Mesenchymal stem cell (in vitro differentiated cells and primary cell): Measurements from ENCODE around the gene ENG.

ENCODE experiments used
- DNase-seq: peaks from one replicate; pipeline ENCODE4 v3.0.0-alpha.2; 2013
- H2AFZ ChIP-seq: one replicate; pipeline ENCODE4 v1.6.1; 2013; ENCODE audit warnings: low read depth, mild to moderate bottlenecking, control low read depth, inconsistent platforms, low read length, moderate library complexity
- H2AK5ac ChIP-seq: 2 replicates; pipeline ENCODE4 v1.6.1; 2013; ENCODE audit warnings: low read length, moderate library complexity, mild to moderate bottlenecking, inconsistent platforms; ENCODE audit not compliant: severe bottlenecking
- H2BK120ac ChIP-seq: one replicate; pipeline ENCODE4 v1.6.1; 2013; ENCODE audit warnings: low read depth, mild to moderate bottlenecking, inconsistent platforms, low read length, moderate library complexity
- H2BK12ac ChIP-seq, 2 experiments: one replicate each; pipeline ENCODE4 v1.6.1; 2013; ENCODE audit warnings: inconsistent platforms in 2 of 2, low read length in 2 of 2, mild to moderate bottlenecking in 2 of 2, moderate library complexity in 2 of 2, control low read depth in 1 of 2
- H2BK15ac ChIP-seq: one replicate; pipeline ENCODE4 v1.6.1; 2013; ENCODE audit warnings: mild to moderate bottlenecking, low read depth, inconsistent platforms; ENCODE audit not compliant: poor library complexity, severe bottlenecking
- H2BK5ac ChIP-seq: 2 replicates; pipeline ENCODE4 v1.6.1; 2013; ENCODE audit warnings: low read depth, mild to moderate bottlenecking, low read length, control low read depth, inconsistent platforms; ENCODE audit not compliant: poor library complexity, severe bottlenecking
- H3K14ac ChIP-seq, 2 experiments: one replicate each; pipeline ENCODE4 v1.6.1; 2013; ENCODE audit warnings: inconsistent platforms in 2 of 2, low read length in 2 of 2, control low read depth in 1 of 2, mild to moderate bottlenecking in 1 of 2, moderate library complexity in 1 of 2
- H3K18ac ChIP-seq, 2 experiments: one replicate each; pipeline ENCODE4 v1.6.1; 2013; ENCODE audit warnings: inconsistent platforms in 2 of 2, low read length in 2 of 2, control low read depth in 1 of 2, low read depth in 1 of 2, mild to moderate bottlenecking in 1 of 2
- H3K23ac ChIP-seq, 2 experiments: one replicate each; pipeline ENCODE4 v1.6.1; 2013; ENCODE audit warnings: inconsistent platforms in 2 of 2, low read length in 2 of 2, mild to moderate bottlenecking in 2 of 2, moderate library complexity in 2 of 2, control low read depth in 1 of 2
- H3K27ac ChIP-seq: 2 replicates; pipeline ENCODE4 v1.5.1; 2013; ENCODE audit warnings: mild to moderate bottlenecking, moderate library complexity, low read length, control low read depth, inconsistent platforms; ENCODE audit not compliant: poor library complexity, severe bottlenecking
- H3K27me3 ChIP-seq, 2 experiments: 2 replicates each; pipeline versions ENCODE4 v1.6.1 to v1.7.0; 2013; ENCODE audit warnings: low read length in 2 of 2, mild to moderate bottlenecking in 2 of 2, moderate library complexity in 2 of 2, control low read depth in 1 of 2, inconsistent platforms in 1 of 2; ENCODE audit not compliant: control insufficient read depth in 1 of 2, insufficient read depth in 1 of 2
- H3K36me3 ChIP-seq, 2 experiments: 2 replicates each; pipeline versions ENCODE4 v1.6.1 to v1.7.0; 2013; ENCODE audit warnings: low read length in 2 of 2, control low read depth in 1 of 2, inconsistent platforms in 1 of 2, low read depth in 1 of 2, mild to moderate bottlenecking in 1 of 2; ENCODE audit not compliant: insufficient read depth in 2 of 2, control insufficient read depth in 1 of 2
- H3K4ac ChIP-seq, 2 experiments: one replicate each; pipeline ENCODE4 v1.6.1; 2013; ENCODE audit warnings: inconsistent platforms in 2 of 2, low read length in 2 of 2, mild to moderate bottlenecking in 2 of 2, moderate library complexity in 2 of 2, control low read depth in 1 of 2, low read depth in 1 of 2
- H3K4me1 ChIP-seq: 2 replicates; pipeline ENCODE4 v1.6.1; 2013; ENCODE audit warnings: low read depth, low read length, control low read depth; ENCODE audit not compliant: control insufficient read depth, insufficient read depth
- H3K4me2 ChIP-seq: 2 replicates; pipeline ENCODE4 v1.6.1; 2013; ENCODE audit warnings: low read length, mild to moderate bottlenecking, inconsistent platforms; ENCODE audit not compliant: poor library complexity, severe bottlenecking
- H3K4me3 ChIP-seq, 2 experiments: 2 replicates each; pipeline versions ENCODE4 v1.5.1 to v1.7.0; 2013; ENCODE audit warnings: low read length in 2 of 2, mild to moderate bottlenecking in 2 of 2, control low read depth in 1 of 2, low read depth in 1 of 2; ENCODE audit not compliant: insufficient read depth in 1 of 2
- H3K79me1 ChIP-seq: replicated peaks from 2 replicates; pipeline ENCODE4 v1.6.1; 2013; ENCODE audit warnings: mild to moderate bottlenecking, control low read depth, low read length, inconsistent platforms; ENCODE audit not compliant: poor library complexity, severe bottlenecking
- H3K9ac ChIP-seq: 2 replicates; pipeline ENCODE4 v1.7.0; 2013; ENCODE audit warnings: mild to moderate bottlenecking, low read length, moderate library complexity
- H3K9me3 ChIP-seq: 2 replicates; pipeline ENCODE4 v1.7.0; 2013; ENCODE audit warnings: mild to moderate bottlenecking, low read length; ENCODE audit not compliant: control insufficient read depth
- H4K8ac ChIP-seq: one replicate; pipeline ENCODE4 v1.6.1; 2013; ENCODE audit warnings: inconsistent platforms, mild to moderate bottlenecking, low read length, moderate library complexity
- H4K91ac ChIP-seq: one replicate; pipeline ENCODE4 v1.6.1; 2013; ENCODE audit warnings: mild to moderate bottlenecking, low read length, inconsistent platforms
- WGBS: methylation state at CpG from one replicate; pipeline ENCODE4 v1.1.7; 2013; ENCODE audit warnings: mixed read lengths; 5-methylcytosine and 5-hydroxymethylcytosine counted together

ENG gene

GRCh38 chr9:127816362-127816725, 38.1 kb downstream of the ENG start:
- no peak overlapping the region for H3K4me3 ChIP-seq
- H3K23ac ChIP-seq = no peak overlapping the region
- no peak overlapping the region for H3K27ac ChIP-seq
- peaks cover 83 to 91% of the 10 kb centered on the region in 2 experiments for H3K36me3 ChIP-seq
- peak overlapping the region; percentile 60 for H3K9ac ChIP-seq
- no peak overlapping the region for H4K8ac ChIP-seq
- no peaks in the 10 kb centered on the region for H3K27me3 ChIP-seq
- peak overlapping the region in 1 of 2 experiments; percentile 39 for H3K14ac ChIP-seq
- H3K9me3 ChIP-seq = no peaks in the 10 kb centered on the region
- no peak overlapping the region for H2BK12ac ChIP-seq
- no peak overlapping the region for H3K4me2 ChIP-seq
- no peak overlapping the region for H2BK120ac ChIP-seq
- peaks cover 7% of the 10 kb centered on the region for H3K79me1 ChIP-seq
- H2BK15ac ChIP-seq = no peak overlapping the region
- no peak overlapping the region for H2AFZ ChIP-seq
- H2BK5ac ChIP-seq = no peak overlapping the region
- 82% methylated on average over 1 of the region's 3 CpGs for WGBS
- no peak for DNase-seq
- no peak overlapping the region for H3K18ac ChIP-seq
- no peak overlapping the region for H4K91ac ChIP-seq
- H3K4ac ChIP-seq = no peak overlapping the region
- no peak overlapping the region for H2AK5ac ChIP-seq
- H3K4me1 ChIP-seq = peaks cover 4% of the 10 kb centered on the region

DNA sequence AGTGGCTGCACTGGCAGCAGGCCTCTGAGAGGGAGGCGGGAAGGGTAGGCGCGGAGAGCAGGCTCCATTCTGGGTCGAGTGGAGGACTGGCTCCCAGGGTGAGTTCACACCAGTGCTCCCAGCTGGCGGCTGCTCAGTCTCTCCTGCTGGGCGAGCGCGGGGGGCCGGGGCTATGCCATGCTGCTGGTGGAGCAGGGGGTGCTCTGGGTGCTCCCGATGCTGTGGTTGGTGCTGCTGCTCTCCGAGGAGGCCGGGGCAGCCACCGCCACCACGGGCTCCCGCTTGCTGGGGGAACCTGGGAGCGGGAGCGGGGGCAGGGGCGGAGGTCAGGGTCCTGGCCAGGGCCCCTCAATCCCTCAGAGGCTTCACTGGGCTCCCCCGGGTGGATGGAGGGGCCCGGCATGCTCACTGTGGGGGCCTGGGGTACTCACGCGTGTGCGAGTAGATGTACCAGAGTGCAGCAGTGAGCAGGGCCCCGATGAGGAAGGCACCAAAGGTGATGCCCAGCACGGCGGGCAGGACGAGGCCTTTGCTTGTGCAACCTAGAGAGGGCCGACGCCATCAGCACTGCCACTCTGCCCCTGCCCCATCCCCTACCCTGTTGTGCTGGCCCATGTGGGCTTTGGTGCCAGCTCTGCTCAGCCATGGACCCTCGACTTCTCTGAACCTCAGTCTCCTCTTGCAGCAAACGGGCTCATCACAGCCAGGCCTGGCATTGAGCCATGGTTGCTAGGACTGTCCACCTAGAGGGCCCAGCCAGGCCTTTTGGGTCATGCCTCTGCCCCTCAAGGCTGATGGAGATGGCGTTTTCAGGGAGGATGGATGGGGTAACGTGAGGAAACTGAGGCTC, 38.7 kb downstream of the ENG start:
- Histone ChIP-seq H3K36me3 (peaks cover 80 to 87% of the 10 kb centered on the region in 2 experiments), H2BK5ac (no peak overlapping the region), H3K9ac (peak overlapping the region; percentile 60), H2AFZ (no peak overlapping the region), H3K4ac (no peak overlapping the region), H3K79me1 (peaks cover 7% of the 10 kb centered on the region), H4K8ac (no peak overlapping the region), H3K18ac (no peak overlapping the region), H2BK15ac (peak overlapping the region; percentile 12), H2BK120ac (no peak overlapping the region), H3K14ac (no peak overlapping the region), H3K4me1 (peaks cover 4% of the 10 kb centered on the region), H4K91ac (no peak overlapping the region), H2BK12ac (no peak overlapping the region), H3K23ac (no peak overlapping the region), H3K4me2 (no peak overlapping the region), H3K9me3 (no peaks in the 10 kb centered on the region), H2AK5ac (no peak overlapping the region), H3K27me3 (no peaks in the 10 kb centered on the region), H3K27ac (no peak overlapping the region), H3K4me3 (no peak overlapping the region)
- 95% methylated on average over 33 of the region's 33 CpGs for WGBS
- DNase-seq = no peak

- H3K23ac ChIP-seq = no peak overlapping the region
- H3K4me2 ChIP-seq = no peak overlapping the region
- H3K9me3 ChIP-seq = no peaks in the 10 kb centered on the region
- 95% methylated on average over 10 of the region's 11 CpGs for WGBS
- no peak overlapping the region for H3K4ac ChIP-seq
- no peak overlapping the region for H2AK5ac ChIP-seq
- no peak overlapping the region for H4K91ac ChIP-seq
- H3K27ac ChIP-seq = no peak overlapping the region
- H3K4me1 ChIP-seq = peaks cover 9% of the 10 kb centered on the region
- no peak overlapping the region for H3K14ac ChIP-seq
- no peak overlapping the region for H2BK5ac ChIP-seq
- H3K36me3 ChIP-seq = peaks cover 87 to 90% of the 10 kb centered on the region in 2 experiments
- no peaks in the 10 kb centered on the region for H3K27me3 ChIP-seq
- peaks cover 14% of the 10 kb centered on the region for H3K79me1 ChIP-seq
- no peak overlapping the region for H3K9ac ChIP-seq
- H2AFZ ChIP-seq = no peak overlapping the region
- no peak overlapping the region for H2BK15ac ChIP-seq
- no peak overlapping the region for H2BK120ac ChIP-seq
- no peak overlapping the region for H3K18ac ChIP-seq
- no peak overlapping the region for H3K4me3 ChIP-seq
- H4K8ac ChIP-seq = peak overlapping the region; percentile 58
- no peak for DNase-seq
- no peak overlapping the region for H2BK12ac ChIP-seq
Measured at GRCh38 chr9:127814619-127815511, 39.6 kb downstream of the ENG start.

- no peak for DNase-seq
- Histone ChIP-seq H2BK15ac (no peak overlapping the region), H4K91ac (no peak overlapping the region), H3K9me3 (no peaks in the 10 kb centered on the region), H2AFZ (no peak overlapping the region), H3K27me3 (no peaks in the 10 kb centered on the region), H2AK5ac (no peak overlapping the region), H3K79me1 (peaks cover 17% of the 10 kb centered on the region), H3K4me1 (peaks cover 12% of the 10 kb centered on the region), H3K4me3 (no peak overlapping the region), H3K27ac (no peak overlapping the region), H3K36me3 (peaks cover 88 to 90% of the 10 kb centered on the region in 2 experiments), H4K8ac (no peak overlapping the region), H2BK120ac (no peak overlapping the region), H3K4ac (no peak overlapping the region), H3K14ac (no peak overlapping the region), H3K23ac (no peak overlapping the region), H3K9ac (no peak overlapping the region), H2BK5ac (no peak overlapping the region), H3K4me2 (no peak overlapping the region), H3K18ac (no peak overlapping the region), H2BK12ac (no peak overlapping the region)
- 88% methylated on average over 9 of the region's 9 CpGs for WGBS
Measured at GRCh38 chr9:127813686-127814226, 40.7 kb downstream of the ENG start.
